IMR-90 (cell line): ENCODE measurements around the gene CENPS. TPM values are rescaled to one million over a fixed set of nuclear protein-coding genes. Genes with fewer than 3 reads are reported as not detected.

Experiments used
- ATAC-seq: fragments of 200-7000 bp; cut with Tn5 transposase; 2 replicates; pipeline ENCODE4 v1.9.1; 2020; ENCODE audit warnings: low read depth, mild to moderate bottlenecking, moderate library complexity
- BruUV-seq: library from RNA; stranded (reverse); fragments of 400-500 nt; replicated peaks from 2 replicates; lab custom pipeline; 2021; lab: Mats Ljungman, UMichigan
- CTCF ChIA-PET: fragments of 300-600 bp; formaldehyde crosslinking; extraction: SDS; loops from one replicate; lab custom pipeline; 2021; ENCODE audit warnings: antibody characterized with exemption; lab: Yijun Ruan, JAX
- POLR2A ChIA-PET: fragments of 300-600 bp; sonication (Branson Sonifier 250); formaldehyde crosslinking; loops from one replicate; lab custom pipeline; 2022; ENCODE audit warnings: antibody characterized with exemption; ENCODE audit not compliant: unreplicated experiment; lab: Charles Lee
- DNase-seq: peaks from one replicate; pipeline ENCODE4 v3.0.0; 2013
- H2AFZ ChIP-seq: replicated peaks from 2 replicates; pipeline ENCODE3; 2013; ENCODE audit warnings: low read length, mild to moderate bottlenecking; ENCODE audit not compliant: poor library complexity
- H2AK5ac ChIP-seq: 2 replicates; pipeline ENCODE4 v1.6.1; 2013; ENCODE audit warnings: low read depth, low read length, inconsistent platforms
- H2AK9ac ChIP-seq: replicated peaks from 2 replicates; pipeline ENCODE3; 2013; ENCODE audit warnings: mild to moderate bottlenecking, low read depth, low read length, moderate library complexity; ENCODE audit not compliant: poor library complexity
- H2BK120ac ChIP-seq: 2 replicates; pipeline ENCODE4 v1.6.1; 2013; ENCODE audit warnings: low read depth, low read length, inconsistent platforms
- H2BK15ac ChIP-seq: 3 replicates; pipeline ENCODE4 v1.6.1; 2013; ENCODE audit warnings: low read depth, low read length, inconsistent platforms
- H2BK20ac ChIP-seq: 2 replicates; pipeline ENCODE4 v1.6.1; 2013; ENCODE audit warnings: low read depth, mild to moderate bottlenecking, inconsistent platforms, low read length, moderate library complexity
- H2BK5ac ChIP-seq: 2 replicates; pipeline ENCODE4 v1.6.1; 2013; ENCODE audit warnings: mild to moderate bottlenecking, low read depth, low read length, inconsistent platforms; ENCODE audit not compliant: poor library complexity, severe bottlenecking
- H3K14ac ChIP-seq: replicated peaks from 2 replicates; pipeline ENCODE4 v1.6.1; 2013; ENCODE audit warnings: low read depth, low read length, inconsistent platforms
- H3K18ac ChIP-seq: 2 replicates; pipeline ENCODE4 v1.6.1; 2013; ENCODE audit warnings: low read depth, low read length, control low read depth
- H3K23ac ChIP-seq: 2 replicates; pipeline ENCODE4 v1.6.1; 2013; ENCODE audit warnings: low read depth, low read length, inconsistent platforms
- H3K27ac ChIP-seq: 2 replicates; pipeline ENCODE4 v1.5.1; 2013; ENCODE audit warnings: mild to moderate bottlenecking, control low read depth, low read length; ENCODE audit not compliant: insufficient read depth
- H3K27me3 ChIP-seq: 2 replicates; pipeline ENCODE4 v1.6.1; 2013; ENCODE audit warnings: low read length; ENCODE audit not compliant: control insufficient read depth, insufficient read depth
- H3K36me3 ChIP-seq: 2 replicates; pipeline ENCODE4 v1.6.1; 2013; ENCODE audit warnings: low read length, mixed read lengths; ENCODE audit not compliant: control insufficient read depth, insufficient read depth
- H3K4ac ChIP-seq: 2 replicates; pipeline ENCODE4 v1.6.1; 2013; ENCODE audit warnings: low read depth, low read length, inconsistent platforms
- H3K4me1 ChIP-seq: 2 replicates; pipeline ENCODE4 v1.6.1; 2013; ENCODE audit warnings: low read length, mixed read lengths; ENCODE audit not compliant: control insufficient read depth, insufficient read depth
- H3K4me2 ChIP-seq: 2 replicates; pipeline ENCODE4 v1.6.1; 2013; ENCODE audit warnings: low read depth, mild to moderate bottlenecking, control low read depth, low read length, moderate library complexity
- H3K4me3 ChIP-seq: 2 replicates; pipeline ENCODE4 v1.5.1; 2013; ENCODE audit warnings: low read depth, mild to moderate bottlenecking, control low read depth, low read length, moderate library complexity; ENCODE audit not compliant: insufficient read depth
- H3K56ac ChIP-seq: 2 replicates; pipeline ENCODE4 v1.6.1; 2013; ENCODE audit warnings: low read length, inconsistent platforms; ENCODE audit not compliant: insufficient read depth; ENCODE audit errors: extremely low read depth
- H3K79me1 ChIP-seq, 2 experiments: 2 replicates each; pipeline ENCODE4 v1.6.1; 2013; ENCODE audit warnings: low read length in 2 of 2, inconsistent platforms in 1 of 2, low read depth in 1 of 2
- H3K9ac ChIP-seq: 2 replicates; pipeline ENCODE4 v1.6.1; 2013; ENCODE audit warnings: low read depth, low read length, control low read depth
- H3K9me1 ChIP-seq: 2 replicates; pipeline ENCODE4 v1.6.1; 2013; ENCODE audit warnings: low read length, inconsistent platforms; ENCODE audit not compliant: insufficient read depth
- H3K9me3 ChIP-seq: 2 replicates; pipeline ENCODE4 v1.6.1; 2013; ENCODE audit warnings: low read length; ENCODE audit not compliant: control insufficient read depth, insufficient read depth
- H4K20me1 ChIP-seq: 2 replicates; pipeline ENCODE4 v1.6.1; 2013; ENCODE audit warnings: low read length, inconsistent platforms; ENCODE audit not compliant: insufficient read depth
- H4K5ac ChIP-seq: 2 replicates; pipeline ENCODE4 v1.6.1; 2013; ENCODE audit warnings: mild to moderate bottlenecking, low read depth, low read length, control low read depth
- H4K8ac ChIP-seq, 2 experiments: 2 replicates each; pipeline ENCODE4 v1.6.1; 2013; ENCODE audit warnings: low read depth in 2 of 2, low read length in 2 of 2, control low read depth in 1 of 2, inconsistent platforms in 1 of 2
- H4K91ac ChIP-seq: 2 replicates; pipeline ENCODE4 v1.6.1; 2013; ENCODE audit warnings: low read depth, low read length, inconsistent platforms; ENCODE audit not compliant: insufficient read depth
- BHLHE40 ChIP-seq: fragments of 150-350 bp; IDR thresholded peaks from 2 replicates; pipeline ENCODE4 v1.6.1; 2016; ENCODE audit warnings: mild to moderate bottlenecking, low read depth, low read length
- CEBPB ChIP-seq: IDR thresholded peaks from 2 replicates; pipeline ENCODE4 v1.6.1; 2012; ENCODE audit warnings: low read depth, low read length, improper control_type of control experiment
- CHD1 ChIP-seq: IDR thresholded peaks from 2 replicates; pipeline ENCODE4 v1.6.1; 2012; ENCODE audit warnings: low read depth, low read length, improper control_type of control experiment
- CTCF ChIP-seq: conservative IDR thresholded peaks from 2 replicates; pipeline ENCODE4 v1.5.1; 2012; ENCODE audit warnings: mild to moderate bottlenecking, low read depth, low read length, improper control_type of control experiment
- ELK1 ChIP-seq: fragments of 150-350 bp; IDR thresholded peaks from 2 replicates; pipeline ENCODE4 v1.6.1; 2016; ENCODE audit warnings: low read depth, mild to moderate bottlenecking, low read length, moderate library complexity, borderline replicate concordance
- FOS ChIP-seq: fragments of 150-350 bp; IDR thresholded peaks from 2 replicates; pipeline ENCODE4 v1.6.1; 2016; ENCODE audit warnings: low read depth, low read length
- MAZ ChIP-seq: IDR thresholded peaks from 2 replicates; pipeline ENCODE4 v1.6.1; 2012; ENCODE audit warnings: low read depth, mild to moderate bottlenecking, low read length, improper control_type of control experiment, moderate library complexity, borderline replicate concordance
- MXI1 ChIP-seq: IDR thresholded peaks from 2 replicates; pipeline ENCODE4 v1.6.1; 2012; ENCODE audit warnings: low read depth, mild to moderate bottlenecking, low read length, moderate library complexity, borderline replicate concordance
- NFE2L2 ChIP-seq: fragments of 150-350 bp; IDR thresholded peaks from 2 replicates; pipeline ENCODE4 v1.6.1; 2016; ENCODE audit warnings: low read depth, mild to moderate bottlenecking, low read length
- POLR2A ChIP-seq: IDR thresholded peaks from 2 replicates; pipeline ENCODE4 v1.6.1; 2012; ENCODE audit warnings: mild to moderate bottlenecking, low read depth, low read length
- RAD21 ChIP-seq: IDR thresholded peaks from 2 replicates; pipeline ENCODE4 v1.6.1; 2012; ENCODE audit warnings: low read length, improper control_type of control experiment
- SMC3 ChIP-seq: fragments of 150-350 bp; IDR thresholded peaks from 2 replicates; pipeline ENCODE4 v1.6.1; 2016; ENCODE audit warnings: low read depth, mild to moderate bottlenecking, antibody characterized with exemption, low read length, moderate library complexity
- WGBS, 2 experiments: methylation state at CpG; one replicate each; pipeline versions ENCODE4 v1.1.5 to v1.1.7; 2013; ENCODE audit warnings: missing lambda C conversion rate in 2 of 2; ENCODE audit not compliant: insufficient read length in 1 of 2; ENCODE audit errors: extremely low coverage in 2 of 2; 5-methylcytosine and 5-hydroxymethylcytosine counted together
- dilution Hi-C: fragments of 300-500 bp; cut with HindIII; formaldehyde crosslinking; loops from one replicate; pipeline ENCODE4 v1.14.3; 2018; ENCODE audit warnings: low sequenced_read_pairs; ENCODE audit not compliant: unreplicated experiment
- in situ Hi-C: fragments of 300-500 bp; cut with MboI; formaldehyde crosslinking; loops from 3 replicates; pipeline ENCODE4 v1.14.3; 2019; ENCODE audit warnings: low sequenced_read_pairs, inconsistent platforms, mixed read lengths
- intact Hi-C: fragments of 100-400 bp; cut with micrococcal nuclease; formaldehyde crosslinking; loops from 2 replicates; pipeline ENCODE4 v1.10.0; 2022
- polyA plus RNA-seq, 3 experiments: library from polyadenylated mRNA; depleted of rRNA; stranded (reverse); fragments of >200 nt; gene quantifications; 2 replicates each; pipeline ENCODE4 v1.2.3, GENCODE V29; 2012; ENCODE audit warnings: low replicate concordance in 1 of 3
- total RNA-seq: library from RNA; depleted of rRNA; stranded (reverse); fragments of >200 nt; gene quantifications from 2 replicates; pipeline ENCODE4 v1.2.3, GENCODE V29; 2012

Gene CENPS
- total and polyA plus RNA-seq, 2 of the 4 experiments (the other 2 are of a cell fraction), result 9.9 to 12.3 TPM

GRCh38 chr1:10431070-10431730 is 967 bp downstream of the CENPS start:
- Histone ChIP-seq H3K23ac (peak overlapping the region; percentile 83; the same call in 1 of the 2 replicates), H3K9me1 (peaks cover 4% of the 10 kb centered on the region), H3K27me3 (no peaks in the 10 kb centered on the region), H2BK20ac (no peak overlapping the region), H3K36me3 (peaks cover 2% of the 10 kb centered on the region; the same call in 1 of the 2 replicates), H4K8ac (peak overlapping the region; percentile 79 to 94), H3K9ac (peak overlapping the region; percentile 85), H3K4me3 (peak overlapping the region; percentile 76), H3K9me3 (no peaks in the 10 kb centered on the region), H3K4me2 (peak overlapping the region; percentile 63), H2BK120ac (0 out of 2 replicates have a peak overlapping the region, but pooled peaks have one; percentile 58), H3K4me1 (peaks cover 2% of the 10 kb centered on the region; the same call in 1 of the 2 replicates), H2BK15ac (peak overlapping the region; percentile 59; the same call in 1 of the 3 replicates), H2BK5ac (peak overlapping the region; percentile 63), H3K56ac (no peak overlapping the region; the same call in 1 of the 2 replicates), H3K14ac (peak overlapping the region; percentile 98), H4K5ac (0 out of 2 replicates have a peak overlapping the region, but pooled peaks have one; percentile 23), H3K4ac (peak overlapping the region; percentile 89), H3K18ac (no peak overlapping the region), H3K27ac (peak overlapping the region; percentile 86), H2AK5ac (peak overlapping the region; percentile 67; the same call in 1 of the 2 replicates), H2AFZ (peak overlapping the region; percentile 100), H4K91ac (peak overlapping the region; percentile 94), H2AK9ac (peak overlapping the region; percentile 96), H4K20me1 (no peaks in the 10 kb centered on the region), H3K79me1 (peaks cover 7 to 28% of the 10 kb centered on the region in 2 experiments; a peak in 3 of 4 replicates)
- no TSS peak for BruUV-seq
- WGBS, 2 experiments, result 27% methylated on average over 15 of the region's 30 CpGs; no CpG with 5 or more reads in 1 of the 2 experiments
- TF ChIP-seq POLR2A (no peak), CTCF (no peak), RAD21 (no peak), CEBPB (no peak), ELK1 (no peak), MXI1 (no peak), CHD1 (no peak), SMC3 (no peak), NFE2L2 (no peak), BHLHE40 (no peak), MAZ (no peak), FOS (no peak)
- ChIA-PET CTCF (interaction anchor here (0.9 to 1.9 kb wide), 6 partner anchors 21 to 256 kb away, joined by 3 to 12 read pairs (median 4); no protein-coding TSS in a partner anchor), POLR2A (interaction anchor here (0.6 kb wide), 1 partner anchor 180 kb away, joined by 3 read pairs; no protein-coding TSS in a partner anchor)
- intact Hi-C loops (no loop called here), dilution Hi-C loops (no loop called here), in situ Hi-C loops (no loop called here)
- ATAC-seq (peak; percentile 1), DNase-seq (no peak)
